ENCODE measurements around the gene TRAPPC12.

Gene TRAPPC12

DNA sequence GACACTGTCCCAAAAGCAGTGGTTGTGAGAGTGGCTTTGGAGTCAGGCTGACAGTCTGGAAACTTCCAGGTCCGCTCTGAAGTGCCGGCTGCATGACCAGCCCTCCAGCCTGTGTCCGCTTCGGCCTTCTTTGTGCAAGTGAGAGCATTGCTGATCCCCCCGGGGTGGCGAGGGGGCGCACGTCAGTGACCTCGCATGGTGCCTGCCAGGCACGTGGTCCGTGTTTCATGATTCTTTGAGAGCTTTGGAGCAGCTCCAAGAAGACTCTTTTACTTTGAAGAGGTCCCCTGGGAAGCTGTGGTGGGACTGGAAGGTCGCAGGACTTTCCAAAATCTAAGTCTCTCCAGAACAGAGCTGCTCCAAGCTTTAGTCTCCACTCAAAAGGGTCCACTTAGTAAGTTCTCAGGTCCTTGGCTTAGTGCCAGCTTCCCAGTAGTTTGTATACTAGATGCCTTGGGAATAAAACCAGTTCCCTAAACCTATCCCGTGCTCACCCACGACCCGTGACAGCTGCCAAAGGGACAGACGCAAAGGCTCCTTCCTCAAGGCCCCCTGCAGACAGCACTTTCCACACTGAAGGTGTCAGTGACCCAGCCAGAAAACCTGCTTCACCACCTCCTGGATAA, 71.0 kb downstream of the TRAPPC12 start:
- ATAC-seq, result no peak
- TF ChIP-seq SNAI2 (CRISPR knock-in tag; IDR thresholded peaks at IDR 0.05) (no peak), RARB (CRISPR knock-in tag; IDR thresholded peaks at IDR 0.05) (no peak), GLIS3 (CRISPR knock-in tag; IDR thresholded peaks at IDR 0.05) (no peak), ZC3H10 (CRISPR knock-in tag; IDR thresholded peaks at IDR 0.05) (no peak), ZFP3 (CRISPR knock-in tag; IDR thresholded peaks at IDR 0.05) (no peak), ZNF565 (CRISPR knock-in tag; conservative IDR thresholded peaks at IDR 0.05; ENCODE audit: low read depth) (no peak), ZFP30 (CRISPR knock-in tag; IDR thresholded peaks at IDR 0.05) (no peak), OSR1 (CRISPR knock-in tag; IDR thresholded peaks at IDR 0.05) (no peak), CSDC2 (CRISPR knock-in tag; IDR thresholded peaks at IDR 0.05) (no peak), PPARA (CRISPR knock-in tag; IDR thresholded peaks at IDR 0.05; ENCODE audit: borderline replicate concordance) (no peak), TCF4 (CRISPR knock-in tag; IDR thresholded peaks at IDR 0.05; ENCODE audit: borderline replicate concordance) (no peak), ZNF70 (CRISPR knock-in tag; IDR thresholded peaks at IDR 0.05) (no peak), TOX (CRISPR knock-in tag; IDR thresholded peaks at IDR 0.05; ENCODE audit: borderline replicate concordance) (no peak)
- TF ChIP-seq, protein P1, sequence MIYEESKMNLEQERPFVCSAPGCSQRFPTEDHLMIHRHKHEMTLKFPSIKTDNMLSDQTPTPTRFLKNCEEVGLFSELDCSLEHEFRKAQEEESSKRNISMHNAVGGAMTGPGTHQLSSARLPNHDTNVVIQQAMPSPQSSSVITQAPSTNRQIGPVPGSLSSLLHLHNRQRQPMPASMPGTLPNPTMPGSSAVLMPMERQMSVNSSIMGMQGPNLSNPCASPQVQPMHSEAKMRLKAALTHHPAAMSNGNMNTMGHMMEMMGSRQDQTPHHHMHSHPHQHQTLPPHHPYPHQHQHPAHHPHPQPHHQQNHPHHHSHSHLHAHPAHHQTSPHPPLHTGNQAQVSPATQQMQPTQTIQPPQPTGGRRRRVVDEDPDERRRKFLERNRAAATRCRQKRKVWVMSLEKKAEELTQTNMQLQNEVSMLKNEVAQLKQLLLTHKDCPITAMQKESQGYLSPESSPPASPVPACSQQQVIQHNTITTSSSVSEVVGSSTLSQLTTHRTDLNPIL (CRISPR knock-in tag; IDR thresholded peaks at IDR 0.05; ENCODE audit: low read depth), result no peak
- TF ChIP-seq, protein P2, sequence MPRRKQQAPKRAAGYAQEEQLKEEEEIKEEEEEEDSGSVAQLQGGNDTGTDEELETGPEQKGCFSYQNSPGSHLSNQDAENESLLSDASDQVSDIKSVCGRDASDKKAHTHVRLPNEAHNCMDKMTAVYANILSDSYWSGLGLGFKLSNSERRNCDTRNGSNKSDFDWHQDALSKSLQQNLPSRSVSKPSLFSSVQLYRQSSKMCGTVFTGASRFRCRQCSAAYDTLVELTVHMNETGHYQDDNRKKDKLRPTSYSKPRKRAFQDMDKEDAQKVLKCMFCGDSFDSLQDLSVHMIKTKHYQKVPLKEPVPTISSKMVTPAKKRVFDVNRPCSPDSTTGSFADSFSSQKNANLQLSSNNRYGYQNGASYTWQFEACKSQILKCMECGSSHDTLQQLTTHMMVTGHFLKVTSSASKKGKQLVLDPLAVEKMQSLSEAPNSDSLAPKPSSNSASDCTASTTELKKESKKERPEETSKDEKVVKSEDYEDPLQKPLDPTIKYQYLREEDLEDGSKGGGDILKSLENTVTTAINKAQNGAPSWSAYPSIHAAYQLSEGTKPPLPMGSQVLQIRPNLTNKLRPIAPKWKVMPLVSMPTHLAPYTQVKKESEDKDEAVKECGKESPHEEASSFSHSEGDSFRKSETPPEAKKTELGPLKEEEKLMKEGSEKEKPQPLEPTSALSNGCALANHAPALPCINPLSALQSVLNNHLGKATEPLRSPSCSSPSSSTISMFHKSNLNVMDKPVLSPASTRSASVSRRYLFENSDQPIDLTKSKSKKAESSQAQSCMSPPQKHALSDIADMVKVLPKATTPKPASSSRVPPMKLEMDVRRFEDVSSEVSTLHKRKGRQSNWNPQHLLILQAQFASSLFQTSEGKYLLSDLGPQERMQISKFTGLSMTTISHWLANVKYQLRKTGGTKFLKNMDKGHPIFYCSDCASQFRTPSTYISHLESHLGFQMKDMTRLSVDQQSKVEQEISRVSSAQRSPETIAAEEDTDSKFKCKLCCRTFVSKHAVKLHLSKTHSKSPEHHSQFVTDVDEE (CRISPR knock-in tag; IDR thresholded peaks at IDR 0.05), result no peak
- TF ChIP-seq, protein P3, sequence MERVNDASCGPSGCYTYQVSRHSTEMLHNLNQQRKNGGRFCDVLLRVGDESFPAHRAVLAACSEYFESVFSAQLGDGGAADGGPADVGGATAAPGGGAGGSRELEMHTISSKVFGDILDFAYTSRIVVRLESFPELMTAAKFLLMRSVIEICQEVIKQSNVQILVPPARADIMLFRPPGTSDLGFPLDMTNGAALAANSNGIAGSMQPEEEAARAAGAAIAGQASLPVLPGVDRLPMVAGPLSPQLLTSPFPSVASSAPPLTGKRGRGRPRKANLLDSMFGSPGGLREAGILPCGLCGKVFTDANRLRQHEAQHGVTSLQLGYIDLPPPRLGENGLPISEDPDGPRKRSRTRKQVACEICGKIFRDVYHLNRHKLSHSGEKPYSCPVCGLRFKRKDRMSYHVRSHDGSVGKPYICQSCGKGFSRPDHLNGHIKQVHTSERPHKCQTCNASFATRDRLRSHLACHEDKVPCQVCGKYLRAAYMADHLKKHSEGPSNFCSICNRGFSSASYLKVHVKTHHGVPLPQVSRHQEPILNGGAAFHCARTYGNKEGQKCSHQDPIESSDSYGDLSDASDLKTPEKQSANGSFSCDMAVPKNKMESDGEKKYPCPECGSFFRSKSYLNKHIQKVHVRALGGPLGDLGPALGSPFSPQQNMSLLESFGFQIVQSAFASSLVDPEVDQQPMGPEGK (CRISPR knock-in tag; IDR thresholded peaks at IDR 0.05; ENCODE audit: borderline replicate concordance), result no peak

DNA sequence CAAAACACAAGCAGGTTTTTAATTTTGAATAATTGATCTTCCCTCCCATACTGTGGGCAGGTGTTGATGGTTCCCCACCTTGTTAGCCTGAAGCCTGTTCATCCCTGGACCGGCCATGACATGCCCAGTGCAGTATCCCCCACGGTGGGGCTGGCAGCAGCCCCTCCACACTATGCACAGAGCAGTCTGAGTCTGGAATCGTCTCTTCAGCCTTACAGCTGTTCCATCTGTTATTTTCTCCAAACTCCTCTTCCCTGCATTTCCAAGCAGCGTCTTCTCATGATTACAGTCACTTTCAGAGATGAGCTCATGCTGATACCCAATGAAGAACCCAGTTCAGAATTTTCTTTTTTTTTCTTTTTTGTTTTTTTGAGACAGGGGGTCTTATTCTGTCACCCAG, 71.7 kb downstream of the TRAPPC12 start:
- ATAC-seq, result no peak
- TF ChIP-seq, protein P3 (CRISPR knock-in tag; IDR thresholded peaks at IDR 0.05; ENCODE audit: borderline replicate concordance), result no peak
- TF ChIP-seq, protein P4, sequence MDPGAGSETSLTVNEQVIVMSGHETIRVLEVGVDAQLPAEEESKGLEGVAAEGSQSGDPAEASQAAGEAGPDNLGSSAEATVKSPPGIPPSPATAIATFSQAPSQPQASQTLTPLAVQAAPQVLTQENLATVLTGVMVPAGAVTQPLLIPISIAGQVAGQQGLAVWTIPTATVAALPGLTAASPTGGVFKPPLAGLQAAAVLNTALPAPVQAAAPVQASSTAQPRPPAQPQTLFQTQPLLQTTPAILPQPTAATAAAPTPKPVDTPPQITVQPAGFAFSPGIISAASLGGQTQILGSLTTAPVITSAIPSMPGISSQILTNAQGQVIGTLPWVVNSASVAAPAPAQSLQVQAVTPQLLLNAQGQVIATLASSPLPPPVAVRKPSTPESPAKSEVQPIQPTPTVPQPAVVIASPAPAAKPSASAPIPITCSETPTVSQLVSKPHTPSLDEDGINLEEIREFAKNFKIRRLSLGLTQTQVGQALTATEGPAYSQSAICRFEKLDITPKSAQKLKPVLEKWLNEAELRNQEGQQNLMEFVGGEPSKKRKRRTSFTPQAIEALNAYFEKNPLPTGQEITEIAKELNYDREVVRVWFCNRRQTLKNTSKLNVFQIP (CRISPR knock-in tag; IDR thresholded peaks at IDR 0.05; ENCODE audit: borderline replicate concordance, low read depth), result no peak
- no peak for TF ChIP-seq ZNF70 (CRISPR knock-in tag; IDR thresholded peaks at IDR 0.05)
- TF ChIP-seq ZNF565 (CRISPR knock-in tag; conservative IDR thresholded peaks at IDR 0.05; ENCODE audit: low read depth), result no peak
- TF ChIP-seq TOX (CRISPR knock-in tag; IDR thresholded peaks at IDR 0.05; ENCODE audit: borderline replicate concordance), result no peak
- no peak for TF ChIP-seq ESRRG (CRISPR knock-in tag; IDR thresholded peaks at IDR 0.05)
- TF ChIP-seq ZNF8 (CRISPR knock-in tag; IDR thresholded peaks at IDR 0.05), result no peak
- TF ChIP-seq ZFP3 (CRISPR knock-in tag; IDR thresholded peaks at IDR 0.05), result no peak
- TF ChIP-seq, protein P2 (CRISPR knock-in tag; IDR thresholded peaks at IDR 0.05), result no peak
- TF ChIP-seq SNAI2 (CRISPR knock-in tag; IDR thresholded peaks at IDR 0.05), result no peak
- TF ChIP-seq ZC3H10 (CRISPR knock-in tag; IDR thresholded peaks at IDR 0.05), result no peak
- TF ChIP-seq, protein P1 (CRISPR knock-in tag; IDR thresholded peaks at IDR 0.05; ENCODE audit: low read depth), result no peak
- no peak for TF ChIP-seq ZFP30 (CRISPR knock-in tag; IDR thresholded peaks at IDR 0.05)
- no peak for TF ChIP-seq ISL1 (CRISPR knock-in tag; IDR thresholded peaks at IDR 0.05)

Data from SK-N-SH treated with all-trans-retinoic acid at 6 μM for 48 hours (cell line).